Neural cell (in vitro differentiated cells): ENCODE data around the gene CCDC88C. TPM values are rescaled to one million over a fixed set of nuclear protein-coding genes. Genes with fewer than 3 reads are reported as not detected.

Source experiments
- H2AFZ ChIP-seq: fragments of 200-600, 300-800 bp; sonication (generic), shearing (Covaris generic); 2 replicates; pipeline ENCODE4 v1.6.0; 2014; ENCODE audit warnings: low read depth, mild to moderate bottlenecking, antibody characterized with exemption, low read length, moderate library complexity
- H3F3A ChIP-seq: fragments of 200-600 bp; shearing (Covaris generic); 2 replicates; pipeline ENCODE4 v1.6.1; 2016; ENCODE audit warnings: mild to moderate bottlenecking, moderate library complexity, mixed read lengths, antibody characterized with exemption, low read length; ENCODE audit not compliant: insufficient read depth, poor library complexity, severe bottlenecking
- H3K27ac ChIP-seq: fragments of 200-600, 300-800 bp; sonication (generic), shearing (Covaris generic); 2 replicates; pipeline ENCODE4 v1.5.1; 2014; ENCODE audit warnings: mild to moderate bottlenecking, low read length, moderate library complexity
- H3K27me3 ChIP-seq: fragments of 300-800, 200-600 bp; sonication (generic), shearing (Covaris generic); 2 replicates; pipeline ENCODE4 v1.6.0; 2014; ENCODE audit warnings: mild to moderate bottlenecking, low read depth, low read length, moderate library complexity; ENCODE audit not compliant: insufficient read depth
- H3K36me3 ChIP-seq: fragments of 300-800, 200-600 bp; sonication (generic), shearing (Covaris generic); 2 replicates; pipeline ENCODE4 v1.5.1; 2014; ENCODE audit warnings: mild to moderate bottlenecking, antibody characterized with exemption, low read length, moderate library complexity; ENCODE audit not compliant: insufficient read depth
- H3K4me2 ChIP-seq: fragments of 300-800, 200-600 bp; sonication (generic), shearing (Covaris generic); 2 replicates; pipeline ENCODE4 v1.6.0; 2014; ENCODE audit warnings: mild to moderate bottlenecking, low read length
- H3K4me3 ChIP-seq: fragments of 300-800, 200-600 bp; sonication (generic), shearing (Covaris generic); 2 replicates; pipeline ENCODE4 v1.5.1; 2014; ENCODE audit warnings: mild to moderate bottlenecking, low read length, moderate library complexity
- H3K79me2 ChIP-seq: fragments of 200-600 bp; shearing (Covaris generic); replicated peaks from 2 replicates; pipeline ENCODE4 v1.6.0; 2014; ENCODE audit warnings: mild to moderate bottlenecking, low read length, moderate library complexity; ENCODE audit not compliant: insufficient read depth
- H3K9ac ChIP-seq: fragments of 300-800, 200-600 bp; sonication (generic), shearing (Covaris generic); 2 replicates; pipeline ENCODE4 v1.6.1; 2016; ENCODE audit warnings: mild to moderate bottlenecking, low read length, mixed read lengths
- H3K9me2 ChIP-seq: fragments of 200-600 bp; shearing (Covaris generic); 2 replicates; pipeline ENCODE4 v1.6.1; 2016; ENCODE audit warnings: mild to moderate bottlenecking, low read length, mixed read lengths; ENCODE audit not compliant: insufficient read depth
- H3K9me3 ChIP-seq: fragments of 200-600, 300-800 bp; sonication (generic), shearing (Covaris generic); 2 replicates; pipeline ENCODE4 v1.6.1; 2016; ENCODE audit warnings: mild to moderate bottlenecking, mixed run types, low read length, moderate library complexity, mixed read lengths
- H4K20me1 ChIP-seq: fragments of 200-600 bp; shearing (Covaris generic); 2 replicates; pipeline ENCODE4 v1.6.1; 2016; ENCODE audit warnings: mild to moderate bottlenecking, mixed run types; ENCODE audit not compliant: insufficient read depth
- CTCF ChIP-seq: fragments of 450-650 bp; IDR thresholded peaks from 2 replicates; pipeline ENCODE4 v1.5.1; 2014; ENCODE audit warnings: antibody characterized with exemption, mild to moderate bottlenecking, moderate library complexity; ENCODE audit not compliant: poor library complexity, severe bottlenecking
- EP300 ChIP-seq: fragments of 450-650 bp; conservative IDR thresholded peaks from 2 replicates; pipeline ENCODE4 v1.6.1; 2014; ENCODE audit warnings: antibody characterized with exemption, mild to moderate bottlenecking, moderate library complexity; ENCODE audit not compliant: poor library complexity, severe bottlenecking
- EZH2 ChIP-seq: fragments of 200-600, 300-800 bp; shearing (Covaris generic), sonication (generic); IDR thresholded peaks from 2 replicates; pipeline ENCODE4 v1.6.1; 2014; ENCODE audit warnings: antibody characterized with exemption, low read length, borderline replicate concordance, mild to moderate bottlenecking; ENCODE audit not compliant: insufficient read depth, poor library complexity, severe bottlenecking
- MXI1 ChIP-seq: fragments of 450-650 bp; conservative IDR thresholded peaks from 2 replicates; pipeline ENCODE4 v1.6.1; 2014; ENCODE audit warnings: antibody characterized with exemption, mild to moderate bottlenecking; ENCODE audit not compliant: poor library complexity, severe bottlenecking
- POLR2AphosphoS5 ChIP-seq: IDR thresholded peaks from 2 replicates; pipeline ENCODE4 v1.6.1; 2012
- RAD21 ChIP-seq: fragments of 450-650 bp; conservative IDR thresholded peaks from 2 replicates; pipeline ENCODE4 v1.6.1; 2014; ENCODE audit warnings: antibody characterized with exemption, mild to moderate bottlenecking, moderate library complexity
- REST ChIP-seq: IDR thresholded peaks from 2 replicates; pipeline ENCODE4 v1.6.1; 2012; ENCODE audit warnings: borderline replicate concordance
- SMC3 ChIP-seq: fragments of 450-650 bp; conservative IDR thresholded peaks from 2 replicates; pipeline ENCODE4 v1.6.1; 2014; ENCODE audit warnings: antibody characterized with exemption, mild to moderate bottlenecking, moderate library complexity; ENCODE audit not compliant: poor library complexity
- TAF1 ChIP-seq: IDR thresholded peaks from 2 replicates; pipeline ENCODE4 v1.6.1; 2012; ENCODE audit warnings: low read depth
- polyA plus RNA-seq: library from polyadenylated mRNA; depleted of rRNA; stranded (reverse); fragments of >200 nt; gene quantifications from 2 replicates; pipeline ENCODE4 v1.2.3, GENCODE V29; 2014

Gene CCDC88C
- polyA plus RNA-seq, 1 donor from 2014 or later: 20.1 TPM

- Histone ChIP-seq H3K9me3 (no peaks in the 10 kb centered on the region), H3K9me2 (no peaks in the 10 kb centered on the region), H3K27me3 (no peaks in the 10 kb centered on the region), H3K79me2 (peaks cover 23% of the 10 kb centered on the region), H3K9ac (no peak overlapping the region), H2AFZ (no peak overlapping the region), H4K20me1 (no peaks in the 10 kb centered on the region), H3K27ac (no peak overlapping the region), H3F3A (no peaks in the 10 kb centered on the region), H3K4me2 (no peak overlapping the region), H3K4me3 (no peak overlapping the region), H3K36me3 (no peaks in the 10 kb centered on the region)
- TF ChIP-seq CTCF (no peak), EZH2 (no peak), MXI1 (no peak), TAF1 (no peak), REST (no peak), SMC3 (no peak), RAD21 (no peak), POLR2AphosphoS5 (no peak), EP300 (no peak)
Measured at GRCh38 chr14:91390165-91390778, 27.3 kb downstream of the CCDC88C start.

- H3K9me2 ChIP-seq: no peaks in the 10 kb centered on the region
- no peak overlapping the region for H3K4me2 ChIP-seq
- H3K27me3 ChIP-seq: no peaks in the 10 kb centered on the region
- no peaks in the 10 kb centered on the region for H3F3A ChIP-seq
- TF ChIP-seq REST (no peak), POLR2AphosphoS5 (no peak), RAD21 (no peak), EP300 (no peak), CTCF (no peak)
- no peaks in the 10 kb centered on the region for H4K20me1 ChIP-seq
- H3K9me3 ChIP-seq: no peaks in the 10 kb centered on the region
- H3K4me3 ChIP-seq: no peak overlapping the region
- H3K79me2 ChIP-seq: peaks cover 34% of the 10 kb centered on the region
- no peak overlapping the region for H2AFZ ChIP-seq
- no peaks in the 10 kb centered on the region for H3K36me3 ChIP-seq
- no peak overlapping the region for H3K27ac ChIP-seq
- no peak overlapping the region for H3K9ac ChIP-seq
Measured at GRCh38 chr14:91389150-91389549, 28.5 kb downstream of the CCDC88C start.
